H9 (cell line): ENCODE results near the gene NEDD4L. TPM values are rescaled to one million over a fixed set of nuclear protein-coding genes. Genes with fewer than 3 reads are reported as not detected.

Source experiments
- DNase-seq: peaks from one replicate; pipeline ENCODE4 v3.0.0-alpha.2; 2017
- H2AFZ ChIP-seq: one replicate; pipeline ENCODE4 v1.6.1; 2013; ENCODE audit warnings: mild to moderate bottlenecking, low read length, control low read depth, moderate library complexity
- H2AK5ac ChIP-seq: 2 replicates; pipeline ENCODE4 v1.6.1; 2013; ENCODE audit warnings: low read length, control low read depth, mixed read lengths; ENCODE audit not compliant: insufficient read length
- H2BK120ac ChIP-seq: one replicate; pipeline ENCODE4 v1.6.1; 2013; ENCODE audit warnings: low read depth, mild to moderate bottlenecking, low read length, control low read depth, inconsistent platforms; ENCODE audit not compliant: poor library complexity, severe bottlenecking
- H2BK12ac ChIP-seq: 2 replicates; pipeline ENCODE4 v1.6.1; 2013; ENCODE audit warnings: low read length, control low read depth, mixed read lengths, low read depth; ENCODE audit not compliant: insufficient read length
- H2BK15ac ChIP-seq: 2 replicates; pipeline ENCODE4 v1.6.1; 2013; ENCODE audit warnings: low read depth, low read length, control low read depth
- H2BK20ac ChIP-seq: one replicate; pipeline ENCODE4 v1.6.1; 2013; ENCODE audit warnings: low read depth, mild to moderate bottlenecking, low read length, control low read depth, inconsistent platforms; ENCODE audit not compliant: poor library complexity, severe bottlenecking
- H2BK5ac ChIP-seq: 2 replicates; pipeline ENCODE4 v1.6.1; 2013; ENCODE audit warnings: low read length, control low read depth, mixed read lengths; ENCODE audit not compliant: insufficient read length
- H3K14ac ChIP-seq: 2 replicates; pipeline ENCODE4 v1.6.1; 2013; ENCODE audit warnings: low read length, control low read depth; ENCODE audit not compliant: insufficient read depth
- H3K18ac ChIP-seq: 2 replicates; pipeline ENCODE4 v1.6.1; 2013; ENCODE audit warnings: low read depth, mild to moderate bottlenecking, mixed read lengths, low read length, control low read depth; ENCODE audit not compliant: insufficient read length
- H3K23ac ChIP-seq: 2 replicates; pipeline ENCODE4 v1.6.1; 2013; ENCODE audit warnings: low read length, control low read depth, mixed read lengths, low read depth; ENCODE audit not compliant: insufficient read length
- H3K23me2 ChIP-seq: 2 replicates; pipeline ENCODE4 v1.6.1; 2013; ENCODE audit warnings: low read depth, mild to moderate bottlenecking, mixed read lengths, low read length, control low read depth; ENCODE audit not compliant: insufficient read length, poor library complexity, severe bottlenecking
- H3K27ac ChIP-seq: 2 replicates; pipeline ENCODE4 v1.5.1; 2013; ENCODE audit warnings: low read length, control low read depth, mixed read lengths, low read depth; ENCODE audit not compliant: insufficient read length
- H3K27me3 ChIP-seq: 2 replicates; pipeline ENCODE4 v1.6.1; 2013; ENCODE audit warnings: low read length, control low read depth, inconsistent platforms; ENCODE audit not compliant: insufficient read depth
- H3K4ac ChIP-seq: 2 replicates; pipeline ENCODE4 v1.6.1; 2013; ENCODE audit warnings: low read depth, mild to moderate bottlenecking, control low read depth, inconsistent platforms, low read length, moderate library complexity
- H3K4me1 ChIP-seq: 2 replicates; pipeline ENCODE4 v1.6.1; 2013; ENCODE audit warnings: low read length, control low read depth, inconsistent platforms; ENCODE audit not compliant: insufficient read depth
- H3K4me2 ChIP-seq: 2 replicates; pipeline ENCODE4 v1.6.1; 2013; ENCODE audit warnings: low read length, control low read depth, mixed read lengths; ENCODE audit not compliant: insufficient read length, insufficient read depth
- H3K56ac ChIP-seq: 2 replicates; pipeline ENCODE4 v1.6.1; 2013; ENCODE audit warnings: low read depth, mild to moderate bottlenecking, mixed read lengths, low read length, control low read depth; ENCODE audit not compliant: insufficient read length
- H3K79me1 ChIP-seq: 2 replicates; pipeline ENCODE4 v1.6.1; 2013; ENCODE audit warnings: low read depth, mild to moderate bottlenecking, moderate library complexity, low read length, control low read depth, inconsistent platforms; ENCODE audit not compliant: insufficient read depth, poor library complexity, severe bottlenecking
- H3K79me2 ChIP-seq: 2 replicates; pipeline ENCODE4 v1.6.1; 2013; ENCODE audit warnings: low read length, control low read depth, inconsistent platforms; ENCODE audit not compliant: insufficient read depth
- H3K9ac ChIP-seq: 2 replicates; pipeline ENCODE4 v1.6.1; 2013; ENCODE audit warnings: low read length, control low read depth, mixed read lengths; ENCODE audit not compliant: insufficient read length; ENCODE audit errors: extremely low read depth
- H3K9me3 ChIP-seq: one replicate; pipeline ENCODE4 v1.6.1; 2013; ENCODE audit warnings: low read depth, low read length, inconsistent platforms; ENCODE audit not compliant: control insufficient read depth
- H3T11ph ChIP-seq: one replicate; pipeline ENCODE4 v1.6.1; 2013; ENCODE audit warnings: mild to moderate bottlenecking, low read length, control low read depth, inconsistent platforms
- H4K20me1 ChIP-seq: one replicate; pipeline ENCODE4 v1.6.1; 2013; ENCODE audit not compliant: control insufficient read depth, insufficient read length, insufficient read depth
- H4K5ac ChIP-seq: 2 replicates; pipeline ENCODE4 v1.6.1; 2013; ENCODE audit warnings: low read depth, mild to moderate bottlenecking, mixed read lengths, low read length, control low read depth; ENCODE audit not compliant: insufficient read length
- H4K8ac ChIP-seq: replicated peaks from 2 replicates; pipeline ENCODE4 v1.6.1; 2013; ENCODE audit warnings: low read length, control low read depth, mixed read lengths, low read depth; ENCODE audit not compliant: insufficient read length
- H4K91ac ChIP-seq: 2 replicates; pipeline ENCODE4 v1.6.1; 2013; ENCODE audit warnings: low read depth, mild to moderate bottlenecking, moderate library complexity, mixed read lengths, low read length, control low read depth; ENCODE audit not compliant: insufficient read length
- H3K27ac Mint-ChIP-seq, 3 experiments: 2 replicates in 2 of 3; 3 replicates in 1 of 3; pipeline ENCODE4 v1.8.0; 2020 to 2021; ENCODE audit warnings: mixed read lengths in 3 of 3, mild to moderate bottlenecking in 1 of 3, moderate library complexity in 1 of 3
- H3K27me3 Mint-ChIP-seq: 2 replicates; pipeline ENCODE4 v1.8.0; 2021; ENCODE audit warnings: low read depth, mild to moderate bottlenecking, moderate library complexity, mixed read lengths
- H3K36me3 Mint-ChIP-seq, 3 experiments: 2 replicates in 2 of 3; 3 replicates in 1 of 3; pipeline ENCODE4 v1.8.0; 2020 to 2021; ENCODE audit warnings: low read depth in 3 of 3, mixed read lengths in 3 of 3; ENCODE audit not compliant: insufficient read depth in 1 of 3
- H3K4me1 Mint-ChIP-seq, 2 experiments: 2 replicates each; pipeline ENCODE4 v1.8.0; 2020; ENCODE audit warnings: mixed read lengths in 2 of 2
- H3K4me3 Mint-ChIP-seq, 2 experiments: 2 replicates in 1 of 2; 3 replicates in 1 of 2; pipeline ENCODE4 v1.8.0; 2020 to 2021; ENCODE audit warnings: mild to moderate bottlenecking in 2 of 2, mixed read lengths in 2 of 2, moderate library complexity in 1 of 2
- H3K9me3 Mint-ChIP-seq, 2 experiments: 2 replicates in 1 of 2; 3 replicates in 1 of 2; pipeline ENCODE4 v1.8.0; 2020; ENCODE audit warnings: mild to moderate bottlenecking in 2 of 2, mixed read lengths in 2 of 2, moderate library complexity in 1 of 2
- CTCF ChIP-seq: fragments of 200-600 bp; sonication (generic); conservative IDR thresholded peaks from 3 replicates; pipeline ENCODE4 v1.8.0; 2021; ENCODE audit warnings: antibody characterized with exemption, mild to moderate bottlenecking
- WGBS: extraction: QIAGEN DNeasy Blood & Tissue Kit; methylation state at CpG from one replicate; pipeline ENCODE4 v1.1.7; 2013; ENCODE audit warnings: missing lambda C conversion rate, low lambda C conversion rate, mixed read lengths; ENCODE audit not compliant: insufficient read length; ENCODE audit errors: extremely low coverage; 5-methylcytosine and 5-hydroxymethylcytosine counted together
- total RNA-seq: library from RNA; stranded (reverse); gene quantifications from 2 replicates; pipeline ENCODE4 v1.2.1, GENCODE V29; 2021

The NEDD4L gene
- total RNA-seq, 1 experiment from 2014 or later = 76.3 TPM

DNA sequence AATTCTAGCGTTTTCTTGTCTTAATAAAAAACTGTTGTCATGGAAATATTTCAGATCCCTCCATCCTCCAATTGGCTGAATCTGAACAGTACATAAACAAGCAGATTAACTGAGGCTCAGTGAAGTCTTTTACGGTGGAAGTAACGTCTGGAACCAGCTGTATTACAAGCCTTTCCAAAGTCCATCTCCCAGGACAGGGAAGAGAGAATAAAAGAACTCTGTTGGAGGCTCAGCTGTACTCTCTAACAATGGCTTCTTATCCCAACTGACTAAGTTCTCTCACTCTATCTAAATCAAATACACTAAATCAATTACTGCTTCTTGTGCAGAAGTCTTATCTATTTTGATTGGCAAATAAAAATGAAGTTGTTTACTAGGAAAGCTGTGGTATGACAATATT lies 19.9 kb upstream of the NEDD4L start:
- no peaks in the 10 kb centered on the region for H4K20me1 ChIP-seq
- H2BK12ac ChIP-seq = no peak overlapping the region
- DNase-seq = no peak
- H3K9me3 Mint-ChIP-seq = no peaks in the 10 kb centered on the region
- H4K5ac ChIP-seq = no peak overlapping the region
- no peak overlapping the region for H3K18ac ChIP-seq
- no peaks in the 10 kb centered on the region for H3K79me2 ChIP-seq
- no peak for TF ChIP-seq CTCF
- H4K91ac ChIP-seq = no peak overlapping the region
- H3K36me3 Mint-ChIP-seq = no peaks in the 10 kb centered on the region
- H2AFZ ChIP-seq = no peak overlapping the region
- H3K4me1 ChIP-seq = peaks cover 3% of the 10 kb centered on the region; the same call in 1 of the 2 replicates
- H2BK120ac ChIP-seq = no peak overlapping the region
- H3K27ac ChIP-seq = no peak overlapping the region
- no peak overlapping the region for H2BK5ac ChIP-seq
- H3T11ph ChIP-seq = no peak overlapping the region
- no peaks in the 10 kb centered on the region for H3K23me2 ChIP-seq
- peaks cover 21 to 26% of the 10 kb centered on the region in 2 experiments for H3K4me1 Mint-ChIP-seq
- no peak overlapping the region for H3K27ac Mint-ChIP-seq
- H3K79me1 ChIP-seq = no peaks in the 10 kb centered on the region
- H2BK15ac ChIP-seq = no peak overlapping the region
- no peak overlapping the region for H3K4me2 ChIP-seq
- no peak overlapping the region for H3K14ac ChIP-seq
- no peak overlapping the region for H3K56ac ChIP-seq
- no peak overlapping the region for H3K4ac ChIP-seq
- H3K4me3 Mint-ChIP-seq = no peak overlapping the region
- no peak overlapping the region for H4K8ac ChIP-seq
- H2AK5ac ChIP-seq = no peak overlapping the region
- no peaks in the 10 kb centered on the region for H3K27me3 ChIP-seq
- no peaks in the 10 kb centered on the region for H3K9me3 ChIP-seq
- no peak overlapping the region for H3K23ac ChIP-seq
- no peak overlapping the region for H3K9ac ChIP-seq
- no CpG with 5 or more reads among the region's 3 CpGs for WGBS
- H3K27me3 Mint-ChIP-seq = peaks cover 2% of the 10 kb centered on the region; the same call in 1 of the 2 replicates
- H2BK20ac ChIP-seq = no peak overlapping the region
